COLO668 (cell line): ENCODE data around the gene RPL32.
A peak's percentile ranks its signal among the peaks of the same experiment; 100 is the strongest.
"Not testable (repeated sequence)": the region's sequence is repeated elsewhere in the genome, so short reads cannot be mapped to it uniquely, and the experiment has no call there.

Source experiments
- DNase-seq: peaks from one replicate; lab custom pipeline; 2025; ENCODE audit not compliant: unreplicated experiment; lab: John Stamatoyannopoulos, UW

Gene RPL32

GRCh38 chr3:12841149-12841969 lies at the start of gene RPL32:
Gene RPL32, minus strand, starts transcription at chr3:12841565. Its CDS starts 1,328 bp downstream, at chr3:12840237.
- peak; percentile 80 for DNase-seq

- DNase-seq: no peak
Observed at GRCh38 chr3:12890610-12891390, 49.4 kb upstream of the RPL32 start.

GRCh38 chr3:12886736-12887135 lies 45.4 kb upstream of the RPL32 start:
- no peak for DNase-seq

GRCh38 chr3:12886106-12886679 lies 44.8 kb upstream of the RPL32 start:
- DNase-seq: no peak

- no peak for DNase-seq
Observed at GRCh38 chr3:12885583-12885930, 44.2 kb upstream of the RPL32 start.

- no peak for DNase-seq
Observed at GRCh38 chr3:12884790-12885582, 43.6 kb upstream of the RPL32 start.

- no peak for DNase-seq
Observed at GRCh38 chr3:12884186-12884680, 42.9 kb upstream of the RPL32 start.

- no peak for DNase-seq
Observed at GRCh38 chr3:12882336-12883310, 41.3 kb upstream of the RPL32 start.

GRCh38 chr3:12881858-12882257 lies 40.5 kb upstream of the RPL32 start:
- DNase-seq: not testable (repeated sequence)

- no peak for DNase-seq
Observed at GRCh38 chr3:12879191-12879815, 37.9 kb upstream of the RPL32 start.

GRCh38 chr3:12878758-12879157 lies 37.4 kb upstream of the RPL32 start:
- not testable (repeated sequence) for DNase-seq

- DNase-seq: no peak
Observed at GRCh38 chr3:12878141-12878574, 36.8 kb upstream of the RPL32 start.

- no peak for DNase-seq
Observed at GRCh38 chr3:12877040-12877439, 35.7 kb upstream of the RPL32 start.

GRCh38 chr3:12875857-12876836 lies 34.8 kb upstream of the RPL32 start:
- peak; percentile 61 for DNase-seq

GRCh38 chr3:12871404-12871983 lies 30.1 kb upstream of the RPL32 start:
- no peak for DNase-seq

GRCh38 chr3:12870942-12871341 lies 29.6 kb upstream of the RPL32 start:
- no peak for DNase-seq

GRCh38 chr3:12869035-12869621 lies 27.8 kb upstream of the RPL32 start:
- peak; percentile 59 for DNase-seq
